ENCODE results near the gene RUNDC1. TPM values are rescaled to one million over a fixed set of nuclear protein-coding genes. Genes with fewer than 3 reads are reported as not detected.
"Not testable (repeated sequence)": the region's sequence is repeated elsewhere in the genome, so short reads cannot be mapped to it uniquely, and the experiment has no call there.

Gene RUNDC1
- total RNA-seq, 2 donors from 2014 or later, result 18.7 to 22.3 TPM

- intact Hi-C loops (cut with DNase I), result no loop called here
- H3K27me3 ChIP-seq, result no peaks in the 10 kb centered on the region
- H3K9me3 ChIP-seq, result no peaks in the 10 kb centered on the region
- H3K4me1 ChIP-seq, result no peaks in the 10 kb centered on the region
- no peak overlapping the region for H3K27ac ChIP-seq
- no peak for DNase-seq
- H3K9ac ChIP-seq (ENCODE audit: low read depth in 2 of 2, low read length in 2 of 2), result no peak overlapping the region
- TF ChIP-seq, protein P1, sequence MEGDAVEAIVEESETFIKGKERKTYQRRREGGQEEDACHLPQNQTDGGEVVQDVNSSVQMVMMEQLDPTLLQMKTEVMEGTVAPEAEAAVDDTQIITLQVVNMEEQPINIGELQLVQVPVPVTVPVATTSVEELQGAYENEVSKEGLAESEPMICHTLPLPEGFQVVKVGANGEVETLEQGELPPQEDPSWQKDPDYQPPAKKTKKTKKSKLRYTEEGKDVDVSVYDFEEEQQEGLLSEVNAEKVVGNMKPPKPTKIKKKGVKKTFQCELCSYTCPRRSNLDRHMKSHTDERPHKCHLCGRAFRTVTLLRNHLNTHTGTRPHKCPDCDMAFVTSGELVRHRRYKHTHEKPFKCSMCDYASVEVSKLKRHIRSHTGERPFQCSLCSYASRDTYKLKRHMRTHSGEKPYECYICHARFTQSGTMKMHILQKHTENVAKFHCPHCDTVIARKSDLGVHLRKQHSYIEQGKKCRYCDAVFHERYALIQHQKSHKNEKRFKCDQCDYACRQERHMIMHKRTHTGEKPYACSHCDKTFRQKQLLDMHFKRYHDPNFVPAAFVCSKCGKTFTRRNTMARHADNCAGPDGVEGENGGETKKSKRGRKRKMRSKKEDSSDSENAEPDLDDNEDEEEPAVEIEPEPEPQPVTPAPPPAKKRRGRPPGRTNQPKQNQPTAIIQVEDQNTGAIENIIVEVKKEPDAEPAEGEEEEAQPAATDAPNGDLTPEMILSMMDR (IDR thresholded peaks at IDR 0.05), result no peak
- peaks cover 8% of the 10 kb centered on the region for H3K36me3 ChIP-seq
- H3K4me3 ChIP-seq, result no peak overlapping the region
Measured at GRCh38 chr17:42953669-42954068, 26.7 kb upstream of the RUNDC1 start.

GRCh38 chr17:42964161-42964932 is 16.0 kb upstream of the RUNDC1 start, which contains the start of gene AARSD1:
AARSD1 (minus strand) TSS chr17:42964454; CDS start chr17:42964440, 14 bp downstream.
- no peaks in the 10 kb centered on the region for H3K4me1 ChIP-seq
- intact Hi-C loops (cut with DNase I), result no loop called here
- peak within 1 kb of the TSS; percentile 69 for H3K4me3 ChIP-seq
- no peaks in the 10 kb centered on the region for H3K36me3 ChIP-seq
- peak within 1 kb of the TSS; percentile 68 to 93 for H3K9ac ChIP-seq (ENCODE audit: low read depth in 2 of 2, low read length in 2 of 2)
- TF ChIP-seq, protein P1 (IDR thresholded peaks at IDR 0.05), result no peak
- no peaks in the 10 kb centered on the region for H3K27me3 ChIP-seq
- H3K27ac ChIP-seq, result peak within 1 kb of the TSS; percentile 81
- no peaks in the 10 kb centered on the region for H3K9me3 ChIP-seq
- DNase-seq, result peak; percentile 96

GRCh38 chr17:42967925-42968324 is 12.4 kb upstream of the RUNDC1 start:
- intact Hi-C loops (cut with DNase I), result no loop called here
- Histone ChIP-seq H3K9ac (ENCODE audit: low read depth in 2 of 2, low read length in 2 of 2) (no peak overlapping the region), H3K4me1 (no peaks in the 10 kb centered on the region), H3K36me3 (no peaks in the 10 kb centered on the region), H3K27ac (no peak overlapping the region), H3K27me3 (no peaks in the 10 kb centered on the region), H3K4me3 (no peak overlapping the region), H3K9me3 (no peaks in the 10 kb centered on the region)
- TF ChIP-seq, protein P1 (IDR thresholded peaks at IDR 0.05), result no peak
- no peak for DNase-seq

DNA sequence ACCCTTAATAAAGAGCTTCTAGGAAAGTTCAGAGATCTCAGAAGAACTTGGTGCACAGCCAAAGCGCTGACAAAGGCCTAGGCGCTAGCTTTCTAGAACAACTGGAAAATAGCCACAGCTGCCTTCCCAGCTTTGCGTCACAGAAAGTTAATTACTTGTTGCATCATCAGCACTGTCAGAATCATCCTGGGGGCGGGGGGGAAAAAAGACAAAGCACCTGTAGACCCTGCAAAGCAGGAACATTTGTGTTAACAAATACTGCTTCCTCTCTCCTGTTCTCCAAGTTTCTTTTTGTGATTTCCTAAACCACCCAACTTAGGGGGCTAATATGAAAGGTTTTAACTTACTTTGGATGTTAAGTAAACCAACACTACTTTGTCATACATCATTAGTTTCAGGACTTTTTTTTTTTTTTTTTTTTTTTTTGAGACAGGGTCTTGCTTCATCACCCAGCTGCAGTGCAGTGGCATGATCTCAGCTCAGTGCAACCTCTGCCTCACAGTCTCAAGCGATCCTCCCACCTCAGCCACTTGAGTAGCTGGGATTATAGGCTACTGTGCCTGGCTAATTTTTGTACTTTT is 11.3 kb upstream of the RUNDC1 start:
- Histone ChIP-seq H3K36me3 (no peaks in the 10 kb centered on the region), H3K27ac (no peak overlapping the region), H3K4me3 (no peak overlapping the region), H3K4me1 (no peaks in the 10 kb centered on the region), H3K9me3 (no peaks in the 10 kb centered on the region), H3K27me3 (no peaks in the 10 kb centered on the region), H3K9ac (ENCODE audit: low read depth in 2 of 2, low read length in 2 of 2) (no peak overlapping the region)
- intact Hi-C loops (cut with DNase I), result no loop called here
- DNase-seq, result no peak
- TF ChIP-seq, protein P1 (IDR thresholded peaks at IDR 0.05), result no peak

GRCh38 chr17:42971589-42971988 is 8.8 kb upstream of the RUNDC1 start:
- no peaks in the 10 kb centered on the region for H3K9me3 ChIP-seq
- H3K36me3 ChIP-seq, result no peaks in the 10 kb centered on the region
- intact Hi-C loops (cut with DNase I), result no loop called here
- H3K27ac ChIP-seq, result no peak overlapping the region
- no peak overlapping the region for H3K4me3 ChIP-seq
- DNase-seq, result no peak
- H3K27me3 ChIP-seq, result no peaks in the 10 kb centered on the region
- TF ChIP-seq, protein P1 (IDR thresholded peaks at IDR 0.05), result no peak
- no peaks in the 10 kb centered on the region for H3K4me1 ChIP-seq
- no peak overlapping the region for H3K9ac ChIP-seq (ENCODE audit: low read depth in 2 of 2, low read length in 2 of 2)

DNA sequence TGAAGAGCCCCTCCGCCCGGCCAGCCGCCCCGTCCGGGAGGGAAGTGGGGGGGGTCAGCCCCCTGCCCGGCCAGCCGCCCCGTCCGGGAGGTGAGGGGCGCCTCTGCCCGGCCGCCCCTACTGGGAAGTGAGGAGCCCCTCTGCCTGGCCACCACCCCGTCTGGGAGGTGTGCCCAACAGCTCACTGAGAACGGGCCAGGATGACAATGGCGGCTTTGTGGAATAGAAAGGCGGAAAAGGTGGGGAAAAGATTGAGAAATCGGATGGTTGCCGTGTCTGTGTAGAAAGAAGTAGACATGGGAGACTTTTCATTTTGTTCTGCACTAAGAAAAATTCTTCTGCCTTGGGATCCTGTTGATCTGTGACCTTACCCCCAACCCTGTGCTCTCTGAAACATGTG is 7.0 kb upstream of the RUNDC1 start:
- H3K9me3 ChIP-seq; H3K4me1 ChIP-seq; H3K4me3 ChIP-seq; H3K9ac ChIP-seq (ENCODE audit: low read depth in 2 of 2, low read length in 2 of 2); H3K27me3 ChIP-seq; H3K36me3 ChIP-seq; intact Hi-C loops (cut with DNase I); H3K27ac ChIP-seq; DNase-seq: not testable (repeated sequence)
